ENCODE results near the gene RARB. TPM values are rescaled to one million over a fixed set of nuclear protein-coding genes. Genes with fewer than 3 reads are reported as not detected.
A peak's percentile ranks its signal among the peaks of the same experiment; 100 is the strongest.

RARB gene
- total and polyA plus RNA-seq, 4 experiments from 2014 or later, result 0.07 TPM; not detected in 3

- intact Hi-C loops (cut with micrococcal nuclease), result no loop called here
- H3K4me3 Mint-ChIP-seq, result no peak overlapping the region
These were observed 17.4 kb upstream of the RARB start for GRCh38 chr3:25410703-25411102.

DNA sequence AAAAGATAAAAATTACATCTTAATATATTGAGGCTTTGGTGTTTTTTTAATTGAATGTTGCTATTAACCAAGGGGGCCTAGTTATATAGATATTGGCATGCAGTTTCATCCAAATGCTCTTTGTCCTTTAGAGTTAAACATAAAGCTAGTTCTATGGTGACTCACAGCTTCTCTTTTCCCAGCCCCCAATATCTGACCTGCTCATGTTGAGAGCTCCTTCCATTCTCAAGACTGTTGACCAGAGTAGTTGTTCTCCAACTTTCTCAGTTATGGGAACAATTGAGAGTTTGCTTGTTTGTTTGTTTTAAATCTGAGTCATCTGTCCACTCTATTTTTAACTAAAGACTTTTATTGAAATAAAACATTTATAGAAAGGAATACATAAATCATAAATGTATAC, 15.8 kb upstream of the RARB start:
- no peak overlapping the region for H3K27ac ChIP-seq (ENCODE audit: low read depth, low read length)

More at GRCh38 chr3:25410703-25411102, 17.4 kb upstream of the RARB start:
- H3K27me3 ChIP-seq (ENCODE audit: insufficient read depth, low read length), result no peaks in the 10 kb centered on the region
- ChIA-PET CTCF (ENCODE audit: partially characterized antibody) (no interaction called here), POLR2A (ENCODE audit: partially characterized antibody) (no interaction called here)
- peaks cover 0 to 2% (median 0%) of the 10 kb centered on the region in 8 donors for H3K9me3 Mint-ChIP-seq
- H3K27ac ChIP-seq (ENCODE audit: low read depth, low read length), result no peak overlapping the region
- H3K36me3 Mint-ChIP-seq, result no peaks in the 10 kb centered on the region
- no peaks in the 10 kb centered on the region for H3K4me1 ChIP-seq (ENCODE audit: insufficient read depth, low read length)
- no peaks in the 10 kb centered on the region for H3K9me3 ChIP-seq (ENCODE audit: control insufficient read depth in 1 of 2, low read length in 2 of 2)
- H3K27me3 Mint-ChIP-seq, result no peaks in the 10 kb centered on the region
- no peak overlapping the region for H3K4me3 ChIP-seq (ENCODE audit: low read length in 2 of 2)
- DNase-seq, result no peak
- H3K4me1 Mint-ChIP-seq, result no peaks in the 10 kb centered on the region
- no peaks in the 10 kb centered on the region for H3K36me3 ChIP-seq (ENCODE audit: insufficient read depth, low read length)
- H3K27ac Mint-ChIP-seq, result no peak overlapping the region

DNA sequence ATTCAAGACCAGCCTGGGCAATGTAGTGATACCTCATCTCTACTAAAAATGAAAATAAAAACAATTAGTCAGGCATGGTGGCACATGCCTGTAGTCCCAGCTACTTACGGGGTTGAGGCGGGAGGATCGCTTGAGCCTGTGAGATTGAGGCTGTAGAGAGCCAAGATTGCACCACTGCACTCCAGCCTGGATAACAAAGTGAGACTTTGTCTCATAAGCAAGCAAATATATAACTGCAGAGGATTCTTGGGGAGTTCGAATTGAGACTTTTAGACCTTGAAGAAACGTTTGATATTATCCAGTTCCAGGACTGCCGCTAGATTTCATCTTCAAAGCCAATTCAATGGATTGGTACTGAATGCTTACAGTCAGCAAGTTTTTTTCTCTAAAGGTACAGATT, 11.9 kb upstream of the RARB start:
- peak overlapping the region in 1 of 7 donors; percentile 16 for H3K27ac Mint-ChIP-seq
- ChIA-PET CTCF (ENCODE audit: partially characterized antibody) (no interaction called here), POLR2A (ENCODE audit: partially characterized antibody) (no interaction called here)
- no peaks in the 10 kb centered on the region for H3K36me3 ChIP-seq (ENCODE audit: insufficient read depth, low read length)
- H3K9me3 Mint-ChIP-seq, result peaks cover 0 to 13% (median 2%) of the 10 kb centered on the region in 8 donors
- H3K27me3 ChIP-seq (ENCODE audit: insufficient read depth, low read length), result no peaks in the 10 kb centered on the region
- H3K36me3 Mint-ChIP-seq, result no peaks in the 10 kb centered on the region
- DNase-seq, result no peak
- no peak overlapping the region for H3K4me3 ChIP-seq (ENCODE audit: low read length in 2 of 2)
- H3K9me3 ChIP-seq (ENCODE audit: control insufficient read depth in 1 of 2, low read length in 2 of 2), result no peaks in the 10 kb centered on the region
- H3K4me1 Mint-ChIP-seq, result no peaks in the 10 kb centered on the region
- H3K4me1 ChIP-seq (ENCODE audit: insufficient read depth, low read length), result no peaks in the 10 kb centered on the region
- no peak overlapping the region for H3K27ac ChIP-seq (ENCODE audit: low read depth, low read length)
- H3K4me3 Mint-ChIP-seq, result no peak overlapping the region
- peaks cover 0 to 2% of the 10 kb centered on the region in 2 donors for H3K27me3 Mint-ChIP-seq
- intact Hi-C loops (cut with micrococcal nuclease), result no loop called here

More for the DNA sequence above, 15.8 kb upstream of the RARB start:
- H3K27me3 ChIP-seq (ENCODE audit: insufficient read depth, low read length), result no peaks in the 10 kb centered on the region
- no peak overlapping the region for H3K4me3 Mint-ChIP-seq
- no peaks in the 10 kb centered on the region for H3K27me3 Mint-ChIP-seq
- ChIA-PET POLR2A (ENCODE audit: partially characterized antibody) (no interaction called here), CTCF (ENCODE audit: partially characterized antibody) (no interaction called here)
- intact Hi-C loops (cut with micrococcal nuclease), result no loop called here
- no peaks in the 10 kb centered on the region for H3K36me3 ChIP-seq (ENCODE audit: insufficient read depth, low read length)
- H3K4me3 ChIP-seq (ENCODE audit: low read length in 2 of 2), result no peak overlapping the region
- H3K4me1 Mint-ChIP-seq, result no peaks in the 10 kb centered on the region
- H3K9me3 Mint-ChIP-seq, result peaks cover 0 to 2% (median 0%) of the 10 kb centered on the region in 8 donors
- no peak overlapping the region for H3K27ac Mint-ChIP-seq
- no peaks in the 10 kb centered on the region for H3K9me3 ChIP-seq (ENCODE audit: control insufficient read depth in 1 of 2, low read length in 2 of 2)
- no peaks in the 10 kb centered on the region for H3K36me3 Mint-ChIP-seq
- no peaks in the 10 kb centered on the region for H3K4me1 ChIP-seq (ENCODE audit: insufficient read depth, low read length)
- DNase-seq, result no peak

- H3K9me3 Mint-ChIP-seq, result peaks cover 0 to 13% (median 1%) of the 10 kb centered on the region in 8 donors
- POLR2A ChIA-PET (ENCODE audit: partially characterized antibody), result no interaction called here
- Histone ChIP-seq H3K4me1 (ENCODE audit: insufficient read depth, low read length) (no peaks in the 10 kb centered on the region), H3K36me3 (ENCODE audit: insufficient read depth, low read length) (no peaks in the 10 kb centered on the region), H3K27me3 (ENCODE audit: insufficient read depth, low read length) (no peaks in the 10 kb centered on the region), H3K9me3 (ENCODE audit: control insufficient read depth in 1 of 2, low read length in 2 of 2) (no peaks in the 10 kb centered on the region), H3K4me3 (ENCODE audit: low read length in 2 of 2) (no peak overlapping the region), H3K27ac (ENCODE audit: low read depth, low read length) (no peak overlapping the region)
- CTCF ChIA-PET (ENCODE audit: partially characterized antibody), result no interaction called here
- H3K4me1 Mint-ChIP-seq, result no peaks in the 10 kb centered on the region
- no peak for DNase-seq
- intact Hi-C loops (cut with micrococcal nuclease), result no loop called here
- H3K4me3 Mint-ChIP-seq, result no peak overlapping the region
- H3K36me3 Mint-ChIP-seq, result no peaks in the 10 kb centered on the region
- peak overlapping the region in 1 of 7 donors; percentile 38 for H3K27ac Mint-ChIP-seq
- peaks cover 0 to 2% of the 10 kb centered on the region in 2 donors for H3K27me3 Mint-ChIP-seq
These were observed 9.5 kb upstream of the RARB start for GRCh38 chr3:25418596-25418995.

DNA sequence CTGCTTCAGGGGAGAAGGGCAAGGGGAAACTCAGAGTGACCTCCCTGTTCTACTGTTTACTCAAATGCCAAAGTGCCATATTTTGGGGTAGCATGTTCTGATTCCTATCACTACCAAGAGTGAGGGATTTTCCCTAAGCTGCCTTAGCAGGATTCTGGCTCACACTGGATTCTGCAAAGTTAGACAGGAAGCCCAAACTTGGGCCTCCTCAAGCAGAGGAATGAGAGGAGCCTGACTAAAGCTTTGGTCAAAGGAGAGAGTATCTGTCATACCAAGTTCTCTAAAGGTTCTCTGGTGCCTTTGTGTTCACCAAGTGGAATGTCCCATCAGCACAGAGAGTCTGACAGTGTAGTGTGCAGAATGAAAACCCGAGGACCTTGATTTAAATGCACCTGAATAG, 8.8 kb upstream of the RARB start:
- Mint-ChIP-seq H3K4me1 (no peaks in the 10 kb centered on the region), H3K36me3 (no peaks in the 10 kb centered on the region), H3K9me3 (peaks cover 0 to 13% (median 1%) of the 10 kb centered on the region in 8 donors), H3K27me3 (peaks cover under 1 to 2% of the 10 kb centered on the region in 2 donors), H3K4me3 (no peak overlapping the region), H3K27ac (no peak overlapping the region)
- DNase-seq, result no peak
- Histone ChIP-seq H3K4me1 (ENCODE audit: insufficient read depth, low read length) (no peaks in the 10 kb centered on the region), H3K36me3 (ENCODE audit: insufficient read depth, low read length) (no peaks in the 10 kb centered on the region), H3K27me3 (ENCODE audit: insufficient read depth, low read length) (no peaks in the 10 kb centered on the region), H3K9me3 (ENCODE audit: control insufficient read depth in 1 of 2, low read length in 2 of 2) (no peaks in the 10 kb centered on the region), H3K4me3 (ENCODE audit: low read length in 2 of 2) (no peak overlapping the region), H3K27ac (ENCODE audit: low read depth, low read length) (no peak overlapping the region)
- ChIA-PET CTCF (ENCODE audit: partially characterized antibody) (no interaction called here), POLR2A (ENCODE audit: partially characterized antibody) (no interaction called here)
- intact Hi-C loops (cut with micrococcal nuclease), result no loop called here

DNA sequence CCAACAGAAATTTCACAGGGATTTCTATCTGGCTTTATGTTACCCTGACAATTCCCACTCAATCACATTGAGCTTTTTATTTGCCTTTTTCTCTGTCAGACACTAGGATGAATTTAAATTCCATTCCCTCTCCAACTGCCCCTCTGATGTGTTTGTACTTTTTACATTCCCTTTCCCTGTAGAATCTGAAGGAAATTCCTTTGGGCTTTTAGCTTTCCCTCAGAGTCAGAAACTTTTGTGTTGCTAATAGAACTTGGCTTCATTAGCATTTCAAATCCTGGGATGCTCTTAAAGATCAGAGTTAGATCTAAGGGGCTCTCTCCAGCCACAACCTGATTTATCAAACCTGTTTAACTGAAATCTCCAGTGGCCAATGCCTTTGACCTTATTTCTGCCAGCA, 7.9 kb upstream of the RARB start:
- Histone ChIP-seq H3K4me1 (ENCODE audit: insufficient read depth, low read length) (no peaks in the 10 kb centered on the region), H3K36me3 (ENCODE audit: insufficient read depth, low read length) (no peaks in the 10 kb centered on the region), H3K4me3 (ENCODE audit: low read length in 2 of 2) (no peak overlapping the region), H3K27me3 (ENCODE audit: insufficient read depth, low read length) (no peaks in the 10 kb centered on the region), H3K9me3 (ENCODE audit: control insufficient read depth in 1 of 2, low read length in 2 of 2) (no peaks in the 10 kb centered on the region), H3K27ac (ENCODE audit: low read depth, low read length) (no peak overlapping the region)
- no peaks in the 10 kb centered on the region for H3K36me3 Mint-ChIP-seq
- no peak for DNase-seq
- H3K4me3 Mint-ChIP-seq, result no peak overlapping the region
- no peaks in the 10 kb centered on the region for H3K4me1 Mint-ChIP-seq
- peaks cover 2% of the 10 kb centered on the region in 2 donors for H3K27me3 Mint-ChIP-seq
- POLR2A ChIA-PET (ENCODE audit: partially characterized antibody), result no interaction called here
- H3K9me3 Mint-ChIP-seq, result peaks cover 0 to 12% (median 1%) of the 10 kb centered on the region in 8 donors
- no peak overlapping the region for H3K27ac Mint-ChIP-seq
- intact Hi-C loops (cut with micrococcal nuclease), result no loop called here
- CTCF ChIA-PET (ENCODE audit: partially characterized antibody), result no interaction called here

GRCh38 chr3:25420885-25421284, 7.2 kb upstream of the RARB start:
- Mint-ChIP-seq H3K36me3 (no peaks in the 10 kb centered on the region), H3K27ac (no peak overlapping the region), H3K27me3 (peaks cover 5% of the 10 kb centered on the region in 2 donors), H3K9me3 (peaks cover 0 to 11% (median 2%) of the 10 kb centered on the region in 8 donors), H3K4me3 (no peak overlapping the region), H3K4me1 (no peaks in the 10 kb centered on the region)
- H3K9me3 ChIP-seq (ENCODE audit: control insufficient read depth in 1 of 2, low read length in 2 of 2), result no peaks in the 10 kb centered on the region
- H3K36me3 ChIP-seq (ENCODE audit: insufficient read depth, low read length), result no peaks in the 10 kb centered on the region
- intact Hi-C loops (cut with micrococcal nuclease), result no loop called here
- no peaks in the 10 kb centered on the region for H3K4me1 ChIP-seq (ENCODE audit: insufficient read depth, low read length)
- no peak overlapping the region for H3K4me3 ChIP-seq (ENCODE audit: low read length in 2 of 2)
- no peak for DNase-seq
- CTCF ChIA-PET (ENCODE audit: partially characterized antibody), result no interaction called here
- POLR2A ChIA-PET (ENCODE audit: partially characterized antibody), result no interaction called here
- no peak overlapping the region for H3K27ac ChIP-seq (ENCODE audit: low read depth, low read length)
- H3K27me3 ChIP-seq (ENCODE audit: insufficient read depth, low read length), result no peaks in the 10 kb centered on the region

DNA sequence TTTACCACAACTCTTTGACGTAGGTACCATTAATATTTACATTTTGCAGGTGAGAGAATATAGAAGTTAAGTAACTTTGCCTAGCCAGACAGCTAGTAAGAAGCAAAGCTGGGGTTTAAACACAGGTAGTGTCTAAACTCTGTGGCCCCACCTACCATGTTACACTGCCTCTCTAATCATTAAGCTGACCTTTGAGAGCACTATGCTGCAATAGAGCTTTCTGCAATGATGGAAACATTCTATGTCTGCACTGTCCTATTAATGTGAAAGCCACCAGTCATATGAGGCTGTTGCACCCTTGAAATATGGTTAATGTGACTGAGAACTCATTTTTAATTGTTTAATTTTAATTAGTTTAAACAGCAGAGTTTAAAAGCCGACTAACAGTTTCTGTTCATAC, 6.3 kb upstream of the RARB start:
- Histone ChIP-seq H3K27ac (ENCODE audit: low read depth, low read length) (no peak overlapping the region), H3K36me3 (ENCODE audit: insufficient read depth, low read length) (no peaks in the 10 kb centered on the region), H3K9me3 (ENCODE audit: control insufficient read depth in 1 of 2, low read length in 2 of 2) (no peaks in the 10 kb centered on the region), H3K27me3 (ENCODE audit: insufficient read depth, low read length) (no peaks in the 10 kb centered on the region), H3K4me3 (ENCODE audit: low read length in 2 of 2) (no peak overlapping the region), H3K4me1 (ENCODE audit: insufficient read depth, low read length) (no peaks in the 10 kb centered on the region)
- intact Hi-C loops (cut with micrococcal nuclease), result no loop called here
- Mint-ChIP-seq H3K27me3 (peaks cover 5 to 8% of the 10 kb centered on the region in 2 donors), H3K9me3 (peaks cover 0 to 11% (median 3%) of the 10 kb centered on the region in 8 donors), H3K27ac (no peak overlapping the region), H3K4me3 (no peak overlapping the region), H3K36me3 (no peaks in the 10 kb centered on the region), H3K4me1 (no peaks in the 10 kb centered on the region)
- DNase-seq, result no peak
- ChIA-PET CTCF (ENCODE audit: partially characterized antibody) (no interaction called here), POLR2A (ENCODE audit: partially characterized antibody) (no interaction called here)

Data from CD4-positive, alpha-beta memory T cell (primary cell).